ENCODE results near the gene PTPRU.

DNA sequence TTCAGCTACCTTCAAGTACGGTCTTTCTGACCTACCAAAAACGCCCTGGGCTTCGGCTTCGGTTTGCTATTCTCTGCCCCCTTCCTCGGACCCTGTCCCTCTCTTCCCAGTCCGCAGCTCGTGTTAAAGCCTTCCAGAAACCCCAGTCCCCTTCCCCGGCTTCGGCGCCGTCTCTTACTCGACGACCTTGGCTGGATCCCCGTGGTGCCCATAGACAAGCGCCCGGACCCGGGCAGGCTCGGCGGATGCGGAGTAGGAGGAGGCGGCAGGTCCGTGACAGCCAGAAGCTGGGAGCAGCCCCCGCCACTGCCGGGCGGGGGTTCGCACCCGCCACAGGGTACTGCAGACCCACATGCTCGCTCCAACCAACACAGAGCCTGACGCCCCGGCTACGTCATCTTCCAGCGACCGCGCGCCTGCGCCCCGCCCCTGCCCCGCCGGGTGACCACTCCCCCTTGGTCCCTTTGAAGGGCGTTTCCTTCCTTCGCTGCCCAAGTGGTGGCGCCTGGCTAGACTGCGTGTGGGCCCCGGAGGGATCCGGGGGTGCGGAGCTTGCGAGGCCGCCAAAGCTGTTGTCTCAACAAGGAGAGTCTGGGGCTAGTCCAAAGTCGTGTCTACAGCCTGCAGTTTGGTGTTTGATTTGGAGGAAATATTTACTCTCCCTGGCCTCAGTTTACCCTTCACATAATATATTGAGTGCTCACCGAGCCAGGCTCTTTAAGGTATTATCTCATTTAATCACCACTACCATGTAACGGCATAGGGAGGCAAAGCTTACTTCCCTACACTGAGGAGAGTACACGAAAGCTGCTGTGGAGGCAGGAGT lies 5.6 kb upstream of the PTPRU start, which contains the start of gene MECR:
- no peak for TF ChIP-seq GATA2 (IDR thresholded peaks at IDR 0.05; ENCODE audit: low read depth, low read length)
- TF ChIP-seq GATA3 (IDR thresholded peaks at IDR 0.05; ENCODE audit: low read depth, low read length), result no peak
